Measurements from ENCODE around the gene CCDC51. TPM values are rescaled to one million over a fixed set of nuclear protein-coding genes. Genes with fewer than 3 reads are reported as not detected.

CCDC51 gene
- total and polyA plus RNA-seq, 9 of the 15 experiments (the other 6 are each of a cell fraction or from before 2014, with no cell fraction given): 6.5 to 18.6 (median 15.7) TPM

DNA sequence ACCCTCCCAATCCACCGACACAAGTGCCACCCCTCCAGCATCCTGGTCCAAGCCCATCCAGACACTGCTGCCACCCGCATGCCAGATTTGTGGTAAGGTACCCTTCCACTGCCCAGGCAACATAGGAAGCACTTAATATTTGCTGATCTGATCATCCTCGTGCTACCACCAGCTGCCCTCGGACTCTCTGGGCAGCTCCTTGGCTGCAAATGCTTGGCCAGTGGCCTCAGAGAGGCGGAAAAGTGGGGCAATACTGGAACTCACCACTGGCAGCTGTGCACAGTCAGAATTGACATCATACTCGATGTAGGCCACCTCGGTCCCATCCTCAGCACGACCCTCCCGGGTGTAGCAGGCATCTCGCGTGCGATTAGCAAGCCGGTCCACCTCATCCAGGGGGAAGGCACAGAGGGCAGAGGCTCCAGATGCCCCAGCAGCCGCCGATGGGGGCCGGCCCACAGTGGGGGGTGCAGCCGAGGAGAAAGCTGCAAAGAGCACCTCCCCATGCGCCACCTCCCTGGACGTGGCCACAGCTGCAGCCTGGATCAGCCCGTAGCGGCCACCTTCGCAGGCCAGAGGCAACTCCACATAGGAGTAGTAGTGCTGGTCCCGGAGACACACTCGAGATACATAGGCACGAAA lies 16.6 kb downstream of the CCDC51 start (continued):
- TF ChIP-seq, protein P1, sequence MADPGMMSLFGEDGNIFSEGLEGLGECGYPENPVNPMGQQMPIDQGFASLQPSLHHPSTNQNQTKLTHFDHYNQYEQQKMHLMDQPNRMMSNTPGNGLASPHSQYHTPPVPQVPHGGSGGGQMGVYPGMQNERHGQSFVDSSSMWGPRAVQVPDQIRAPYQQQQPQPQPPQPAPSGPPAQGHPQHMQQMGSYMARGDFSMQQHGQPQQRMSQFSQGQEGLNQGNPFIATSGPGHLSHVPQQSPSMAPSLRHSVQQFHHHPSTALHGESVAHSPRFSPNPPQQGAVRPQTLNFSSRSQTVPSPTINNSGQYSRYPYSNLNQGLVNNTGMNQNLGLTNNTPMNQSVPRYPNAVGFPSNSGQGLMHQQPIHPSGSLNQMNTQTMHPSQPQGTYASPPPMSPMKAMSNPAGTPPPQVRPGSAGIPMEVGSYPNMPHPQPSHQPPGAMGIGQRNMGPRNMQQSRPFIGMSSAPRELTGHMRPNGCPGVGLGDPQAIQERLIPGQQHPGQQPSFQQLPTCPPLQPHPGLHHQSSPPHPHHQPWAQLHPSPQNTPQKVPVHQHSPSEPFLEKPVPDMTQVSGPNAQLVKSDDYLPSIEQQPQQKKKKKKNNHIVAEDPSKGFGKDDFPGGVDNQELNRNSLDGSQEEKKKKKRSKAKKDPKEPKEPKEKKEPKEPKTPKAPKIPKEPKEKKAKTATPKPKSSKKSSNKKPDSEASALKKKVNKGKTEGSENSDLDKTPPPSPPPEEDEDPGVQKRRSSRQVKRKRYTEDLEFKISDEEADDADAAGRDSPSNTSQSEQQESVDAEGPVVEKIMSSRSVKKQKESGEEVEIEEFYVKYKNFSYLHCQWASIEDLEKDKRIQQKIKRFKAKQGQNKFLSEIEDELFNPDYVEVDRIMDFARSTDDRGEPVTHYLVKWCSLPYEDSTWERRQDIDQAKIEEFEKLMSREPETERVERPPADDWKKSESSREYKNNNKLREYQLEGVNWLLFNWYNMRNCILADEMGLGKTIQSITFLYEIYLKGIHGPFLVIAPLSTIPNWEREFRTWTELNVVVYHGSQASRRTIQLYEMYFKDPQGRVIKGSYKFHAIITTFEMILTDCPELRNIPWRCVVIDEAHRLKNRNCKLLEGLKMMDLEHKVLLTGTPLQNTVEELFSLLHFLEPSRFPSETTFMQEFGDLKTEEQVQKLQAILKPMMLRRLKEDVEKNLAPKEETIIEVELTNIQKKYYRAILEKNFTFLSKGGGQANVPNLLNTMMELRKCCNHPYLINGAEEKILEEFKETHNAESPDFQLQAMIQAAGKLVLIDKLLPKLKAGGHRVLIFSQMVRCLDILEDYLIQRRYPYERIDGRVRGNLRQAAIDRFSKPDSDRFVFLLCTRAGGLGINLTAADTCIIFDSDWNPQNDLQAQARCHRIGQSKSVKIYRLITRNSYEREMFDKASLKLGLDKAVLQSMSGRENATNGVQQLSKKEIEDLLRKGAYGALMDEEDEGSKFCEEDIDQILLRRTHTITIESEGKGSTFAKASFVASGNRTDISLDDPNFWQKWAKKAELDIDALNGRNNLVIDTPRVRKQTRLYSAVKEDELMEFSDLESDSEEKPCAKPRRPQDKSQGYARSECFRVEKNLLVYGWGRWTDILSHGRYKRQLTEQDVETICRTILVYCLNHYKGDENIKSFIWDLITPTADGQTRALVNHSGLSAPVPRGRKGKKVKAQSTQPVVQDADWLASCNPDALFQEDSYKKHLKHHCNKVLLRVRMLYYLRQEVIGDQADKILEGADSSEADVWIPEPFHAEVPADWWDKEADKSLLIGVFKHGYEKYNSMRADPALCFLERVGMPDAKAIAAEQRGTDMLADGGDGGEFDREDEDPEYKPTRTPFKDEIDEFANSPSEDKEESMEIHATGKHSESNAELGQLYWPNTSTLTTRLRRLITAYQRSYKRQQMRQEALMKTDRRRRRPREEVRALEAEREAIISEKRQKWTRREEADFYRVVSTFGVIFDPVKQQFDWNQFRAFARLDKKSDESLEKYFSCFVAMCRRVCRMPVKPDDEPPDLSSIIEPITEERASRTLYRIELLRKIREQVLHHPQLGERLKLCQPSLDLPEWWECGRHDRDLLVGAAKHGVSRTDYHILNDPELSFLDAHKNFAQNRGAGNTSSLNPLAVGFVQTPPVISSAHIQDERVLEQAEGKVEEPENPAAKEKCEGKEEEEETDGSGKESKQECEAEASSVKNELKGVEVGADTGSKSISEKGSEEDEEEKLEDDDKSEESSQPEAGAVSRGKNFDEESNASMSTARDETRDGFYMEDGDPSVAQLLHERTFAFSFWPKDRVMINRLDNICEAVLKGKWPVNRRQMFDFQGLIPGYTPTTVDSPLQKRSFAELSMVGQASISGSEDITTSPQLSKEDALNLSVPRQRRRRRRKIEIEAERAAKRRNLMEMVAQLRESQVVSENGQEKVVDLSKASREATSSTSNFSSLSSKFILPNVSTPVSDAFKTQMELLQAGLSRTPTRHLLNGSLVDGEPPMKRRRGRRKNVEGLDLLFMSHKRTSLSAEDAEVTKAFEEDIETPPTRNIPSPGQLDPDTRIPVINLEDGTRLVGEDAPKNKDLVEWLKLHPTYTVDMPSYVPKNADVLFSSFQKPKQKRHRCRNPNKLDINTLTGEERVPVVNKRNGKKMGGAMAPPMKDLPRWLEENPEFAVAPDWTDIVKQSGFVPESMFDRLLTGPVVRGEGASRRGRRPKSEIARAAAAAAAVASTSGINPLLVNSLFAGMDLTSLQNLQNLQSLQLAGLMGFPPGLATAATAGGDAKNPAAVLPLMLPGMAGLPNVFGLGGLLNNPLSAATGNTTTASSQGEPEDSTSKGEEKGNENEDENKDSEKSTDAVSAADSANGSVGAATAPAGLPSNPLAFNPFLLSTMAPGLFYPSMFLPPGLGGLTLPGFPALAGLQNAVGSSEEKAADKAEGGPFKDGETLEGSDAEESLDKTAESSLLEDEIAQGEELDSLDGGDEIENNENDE (IDR thresholded peaks at IDR 0.05; ENCODE audit: low read depth, low read length): no peak
- TF ChIP-seq NCOA1 (IDR thresholded peaks at IDR 0.05; ENCODE audit: low read depth) (no peak), GTF2F1 (IDR thresholded peaks at IDR 0.05; ENCODE audit: low read depth, low read length) (no peak), FOXJ3 (CRISPR knock-in tag; IDR thresholded peaks at IDR 0.05) (no peak)

All from K562 (cell line).